HepG2 (cell line): ENCODE measurements around the gene CUL4B. TPM values are rescaled to one million over a fixed set of nuclear protein-coding genes. Genes with fewer than 3 reads are reported as not detected.

Experiments used
- BHLHE40 ChIP-seq: IDR thresholded peaks from 2 replicates; pipeline ENCODE4 v1.6.1; 2011; ENCODE audit warnings: low read length, improper control_type of control experiment
- DMAP1 ChIP-seq: IDR thresholded peaks from 2 replicates; pipeline ENCODE4 v1.6.1; 2016
- HNRNPL ChIP-seq: fragments of 200-400 bp; formaldehyde crosslinking; IDR thresholded peaks from 2 replicates; pipeline ENCODE4 v1.6.1; 2017; ENCODE audit warnings: mild to moderate bottlenecking, low read depth, low read length
- IKZF1 ChIP-seq: fragments of 450-650 bp; IDR thresholded peaks from 2 replicates; pipeline ENCODE4 v1.7.1; 2016
- LCORL ChIP-seq, 2 experiments: fragments of 450-650 bp in 1 of 2; sonication (generic) in 1 of 2; formaldehyde crosslinking in 1 of 2; IDR thresholded peaks; 2 replicates each; pipeline versions ENCODE4 v1.5.0 to v1.6.1; 2017 to 2020; ENCODE audit warnings: antibody characterized with exemption in 1 of 2, missing genetic modification reagents in 1 of 2
- MEIS1 ChIP-seq: sonication (generic); formaldehyde crosslinking; IDR thresholded peaks from 2 replicates; pipeline ENCODE4 v1.9.0; 2021; ENCODE audit warnings: mild to moderate bottlenecking, missing genetic modification reagents, moderate library complexity, borderline replicate concordance
- MXI1 ChIP-seq: IDR thresholded peaks from 3 replicates; pipeline ENCODE4 v1.6.1; 2012; ENCODE audit warnings: low read depth, low read length, inconsistent platforms, borderline replicate concordance
- NCOA5 ChIP-seq: sonication (generic); formaldehyde crosslinking; IDR thresholded peaks from 2 replicates; pipeline ENCODE4 v1.4.0; 2020; ENCODE audit warnings: missing genetic modification reagents
- NR2F6 ChIP-seq, 2 experiments: IDR thresholded peaks; 2 replicates each; pipeline ENCODE4 v1.6.1; 2016; ENCODE audit warnings: antibody characterized with exemption in 1 of 2, mild to moderate bottlenecking in 1 of 2
- PHF21A ChIP-seq: sonication (generic); formaldehyde crosslinking; IDR thresholded peaks from 2 replicates; pipeline ENCODE4 v1.5.0; 2020; ENCODE audit warnings: mild to moderate bottlenecking, missing genetic modification reagents
- PHF5A ChIP-seq: IDR thresholded peaks from one replicate; pipeline ENCODE4 v1.6.1; 2018; ENCODE audit warnings: low read depth, missing genetic modification reagents; ENCODE audit not compliant: unreplicated experiment
- REPIN1 ChIP-seq: sonication (generic); formaldehyde crosslinking; IDR thresholded peaks from 2 replicates; pipeline ENCODE4 v1.8.0; 2022; ENCODE audit warnings: missing genetic modification reagents, low read depth, mild to moderate bottlenecking, borderline replicate concordance
- RFX5 ChIP-seq: IDR thresholded peaks from 2 replicates; pipeline ENCODE4 v1.6.1; 2011; ENCODE audit warnings: low read depth, low read length, improper control_type of control experiment
- SNRNP70 ChIP-seq: fragments of 200-400 bp; formaldehyde crosslinking; IDR thresholded peaks from 2 replicates; pipeline ENCODE4 v1.6.1; 2017; ENCODE audit warnings: mild to moderate bottlenecking, low read depth, low read length, moderate library complexity
- SRSF4 ChIP-seq: fragments of 200-400 bp; formaldehyde crosslinking; IDR thresholded peaks from one replicate; pipeline ENCODE4 v1.6.1; 2018; ENCODE audit warnings: mild to moderate bottlenecking, low read depth, low read length, moderate library complexity; ENCODE audit not compliant: poor library complexity, severe bottlenecking
- TEAD3 ChIP-seq: optimal IDR thresholded peaks from 2 replicates; pipeline ENCODE3; 2016; ENCODE audit warnings: borderline replicate concordance
- ZNF562 ChIP-seq: sonication (generic); formaldehyde crosslinking; IDR thresholded peaks from 2 replicates; pipeline ENCODE4 v1.8.0; 2022; ENCODE audit warnings: missing genetic modification reagents, borderline replicate concordance
- ZNF572 ChIP-seq: sonication (generic); formaldehyde crosslinking; IDR thresholded peaks from 2 replicates; pipeline ENCODE4 v1.5.1; 2020; ENCODE audit warnings: mild to moderate bottlenecking, missing genetic modification reagents
- polyA plus RNA-seq, 8 experiments: library from polyadenylated mRNA; depleted of rRNA in 3 of 8; stranded (reverse) in 7 of 8; unstranded in 1 of 8; fragments of >200 nt; fragmentation: Illumina TruSeq in 4 of 8; extraction: Trizol in 4 of 8; gene quantifications; 2 replicates each; pipeline versions ENCODE4 v1.2.1 to v1.2.3, GENCODE V29; 2011 to 2016; ENCODE audit warnings: low read depth in 4 of 8, missing spikeins in 1 of 8, mixed read lengths in 1 of 8; ENCODE audit not compliant: insufficient read depth in 1 of 8
- total RNA-seq, 5 experiments: library from RNA; depleted of rRNA; stranded (reverse); fragments of >200 nt; fragmentation: Illumina TruSeq; extraction: Trizol; gene quantifications; 2 replicates each; pipeline ENCODE4 v1.2.3, GENCODE V29; 2016; ENCODE audit warnings: low read depth in 1 of 5
- TF ChIP-seq, protein P1 (sequence below): sonication (generic); formaldehyde crosslinking; IDR thresholded peaks from 2 replicates; pipeline ENCODE4 v1.5.0; 2020; ENCODE audit warnings: missing genetic modification reagents
- TF ChIP-seq, protein P2 (sequence below): sonication (generic); formaldehyde crosslinking; IDR thresholded peaks from 2 replicates; pipeline ENCODE4 v1.8.0; 2022; ENCODE audit warnings: mild to moderate bottlenecking, missing genetic modification reagents, moderate library complexity
- TF ChIP-seq, protein P3 (sequence below): sonication (generic); formaldehyde crosslinking; IDR thresholded peaks from 2 replicates; pipeline ENCODE4 v1.8.0; 2022; ENCODE audit warnings: low read depth, missing genetic modification reagents
- TF ChIP-seq, protein P4 (sequence below): IDR thresholded peaks from 2 replicates; pipeline ENCODE4 v1.6.1; 2012; ENCODE audit warnings: inconsistent platforms

The CUL4B gene
- total and polyA plus RNA-seq, 2 of the 13 experiments (the other 11 are each of a cell fraction or from before 2014, with no cell fraction given) = 21.6 to 28.5 TPM

DNA sequence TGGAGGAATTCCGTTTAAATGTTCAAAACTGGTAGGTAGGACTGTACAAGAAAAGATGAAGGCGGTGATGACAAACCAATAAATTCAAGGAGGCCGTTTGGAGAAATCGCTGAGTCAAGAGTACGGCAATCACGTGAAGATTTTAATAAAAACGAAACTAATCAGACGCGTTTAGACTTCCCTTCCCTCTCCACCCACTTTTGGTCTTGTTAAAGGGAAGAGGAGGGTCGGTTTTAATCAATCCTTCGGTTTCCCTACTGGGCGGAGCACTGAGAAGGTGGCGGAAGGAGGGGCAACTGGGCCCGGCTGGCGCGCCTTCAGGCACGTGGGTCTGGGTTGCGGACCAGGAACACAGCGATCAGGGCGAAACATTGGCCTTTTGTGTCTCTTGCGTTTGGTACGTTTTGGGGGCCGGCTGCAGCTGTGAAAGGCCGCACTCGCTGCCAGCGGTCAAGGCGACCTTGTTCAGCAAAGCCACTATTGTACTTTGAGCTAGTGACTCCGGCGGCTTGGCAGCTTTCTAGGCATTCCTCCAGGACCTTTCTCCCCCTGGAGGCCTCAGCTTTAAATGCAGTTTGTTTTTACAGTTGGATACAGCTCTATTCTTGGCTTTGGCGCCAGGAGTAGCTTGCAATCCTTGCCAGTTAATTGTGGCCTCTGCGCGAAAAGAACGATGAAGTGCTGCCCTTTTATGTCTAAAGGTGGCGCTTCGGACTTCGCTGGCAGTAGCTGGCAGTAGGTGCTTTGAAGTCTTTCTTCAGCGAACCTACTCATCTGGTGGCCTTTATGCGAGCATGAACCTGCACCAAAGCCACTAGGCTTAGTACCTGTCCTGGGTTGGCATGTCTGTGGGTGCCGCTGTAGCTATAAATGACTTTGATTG is 74.9 kb downstream of the CUL4B start (continued):
- TF ChIP-seq, protein P1, sequence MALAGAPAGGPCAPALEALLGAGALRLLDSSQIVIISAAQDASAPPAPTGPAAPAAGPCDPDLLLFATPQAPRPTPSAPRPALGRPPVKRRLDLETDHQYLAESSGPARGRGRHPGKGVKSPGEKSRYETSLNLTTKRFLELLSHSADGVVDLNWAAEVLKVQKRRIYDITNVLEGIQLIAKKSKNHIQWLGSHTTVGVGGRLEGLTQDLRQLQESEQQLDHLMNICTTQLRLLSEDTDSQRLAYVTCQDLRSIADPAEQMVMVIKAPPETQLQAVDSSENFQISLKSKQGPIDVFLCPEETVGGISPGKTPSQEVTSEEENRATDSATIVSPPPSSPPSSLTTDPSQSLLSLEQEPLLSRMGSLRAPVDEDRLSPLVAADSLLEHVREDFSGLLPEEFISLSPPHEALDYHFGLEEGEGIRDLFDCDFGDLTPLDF = 0 out of 2 replicates have a peak, but pooled peaks have one; percentile 16
- TF ChIP-seq PHF21A (CRISPR knock-in tag) = peak; percentile 57; the same call in 1 of the 2 replicates
- TF ChIP-seq NCOA5 = no peak
- TF ChIP-seq SNRNP70 = no peak
- TF ChIP-seq HNRNPL = no peak
- no peak for TF ChIP-seq PHF5A (CRISPR knock-in tag)
- peak; percentile 62 for TF ChIP-seq DMAP1
- no peak for TF ChIP-seq IKZF1
- TF ChIP-seq, protein P2, sequence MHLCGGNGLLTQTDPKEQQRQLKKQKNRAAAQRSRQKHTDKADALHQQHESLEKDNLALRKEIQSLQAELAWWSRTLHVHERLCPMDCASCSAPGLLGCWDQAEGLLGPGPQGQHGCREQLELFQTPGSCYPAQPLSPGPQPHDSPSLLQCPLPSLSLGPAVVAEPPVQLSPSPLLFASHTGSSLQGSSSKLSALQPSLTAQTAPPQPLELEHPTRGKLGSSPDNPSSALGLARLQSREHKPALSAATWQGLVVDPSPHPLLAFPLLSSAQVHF (CRISPR knock-in tag) = no peak
- peak; percentile 15; the same call in 1 of the 3 replicates for TF ChIP-seq MXI1
- TF ChIP-seq, protein P3, sequence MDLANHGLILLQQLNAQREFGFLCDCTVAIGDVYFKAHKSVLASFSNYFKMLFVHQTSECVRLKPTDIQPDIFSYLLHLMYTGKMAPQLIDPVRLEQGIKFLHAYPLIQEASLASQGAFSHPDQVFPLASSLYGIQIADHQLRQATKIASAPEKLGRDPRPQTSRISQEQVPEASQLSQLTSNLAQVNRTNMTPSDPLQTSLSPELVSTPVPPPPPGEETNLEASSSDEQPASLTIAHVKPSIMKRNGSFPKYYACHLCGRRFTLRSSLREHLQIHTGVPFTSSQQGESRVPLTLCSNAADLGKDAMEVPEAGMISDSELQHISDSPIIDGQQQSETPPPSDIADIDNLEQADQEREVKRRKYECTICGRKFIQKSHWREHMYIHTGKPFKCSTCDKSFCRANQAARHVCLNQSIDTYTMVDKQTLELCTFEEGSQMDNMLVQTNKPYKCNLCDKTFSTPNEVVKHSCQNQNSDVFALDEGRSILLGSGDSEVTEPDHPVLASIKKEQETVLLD (CRISPR knock-in tag) = no peak
- TF ChIP-seq RFX5 = no peak
- no peak for TF ChIP-seq TEAD3
- peak; percentile 38; the same call in 1 of the 2 replicates for TF ChIP-seq BHLHE40
- peak; percentile 73; the same call in 1 of the 2 replicates for TF ChIP-seq REPIN1 (CRISPR knock-in tag)
- peak; percentile 63 for TF ChIP-seq NR2F6 (IDR thresholded peaks at IDR 0.05)
- TF ChIP-seq NR2F6 (CRISPR knock-in tag; IDR thresholded peaks at IDR 0.05) = peak; percentile 59
- no peak for TF ChIP-seq ZNF562 (CRISPR knock-in tag)
- no peak for TF ChIP-seq MEIS1
- no peak for TF ChIP-seq ZNF572 (CRISPR knock-in tag)
- no peak for TF ChIP-seq LCORL (IDR thresholded peaks at IDR 0.05)
- TF ChIP-seq LCORL (CRISPR knock-in tag; IDR thresholded peaks at IDR 0.05) = no peak
- TF ChIP-seq SRSF4 = no peak
- TF ChIP-seq, protein P4, sequence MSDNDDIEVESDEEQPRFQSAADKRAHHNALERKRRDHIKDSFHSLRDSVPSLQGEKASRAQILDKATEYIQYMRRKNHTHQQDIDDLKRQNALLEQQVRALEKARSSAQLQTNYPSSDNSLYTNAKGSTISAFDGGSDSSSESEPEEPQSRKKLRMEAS = peak; percentile 90
